NCI-H345 (cell line): ENCODE measurements around the gene CD40.
"Not testable (repeated sequence)": the region's sequence is repeated elsewhere in the genome, so short reads cannot be mapped to it uniquely, and the experiment has no call there.

Experiments used
- DNase-seq: peaks from one replicate; lab custom pipeline; 2025; lab: John Stamatoyannopoulos, UW

CD40 gene

DNA sequence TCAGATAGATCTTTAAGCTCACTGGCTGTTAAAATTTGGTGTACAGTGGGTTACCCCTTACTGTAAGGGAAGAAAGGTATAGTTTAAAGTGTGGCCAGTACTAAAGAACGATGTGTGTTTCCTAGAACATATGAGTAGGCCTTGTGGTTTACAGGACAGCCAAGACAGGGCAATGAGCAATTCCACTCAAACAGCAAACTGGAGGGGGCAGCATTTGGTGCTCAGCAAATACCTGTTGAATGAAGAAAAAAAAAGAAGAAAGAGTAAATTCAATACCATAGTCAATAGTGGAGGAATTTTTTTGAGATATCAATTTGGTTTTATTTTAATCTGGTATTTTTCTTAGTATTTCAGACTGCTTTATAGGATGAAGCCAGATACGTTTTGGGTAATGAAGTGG, 24.6 kb upstream of the CD40 start:
- no peak for DNase-seq

DNA sequence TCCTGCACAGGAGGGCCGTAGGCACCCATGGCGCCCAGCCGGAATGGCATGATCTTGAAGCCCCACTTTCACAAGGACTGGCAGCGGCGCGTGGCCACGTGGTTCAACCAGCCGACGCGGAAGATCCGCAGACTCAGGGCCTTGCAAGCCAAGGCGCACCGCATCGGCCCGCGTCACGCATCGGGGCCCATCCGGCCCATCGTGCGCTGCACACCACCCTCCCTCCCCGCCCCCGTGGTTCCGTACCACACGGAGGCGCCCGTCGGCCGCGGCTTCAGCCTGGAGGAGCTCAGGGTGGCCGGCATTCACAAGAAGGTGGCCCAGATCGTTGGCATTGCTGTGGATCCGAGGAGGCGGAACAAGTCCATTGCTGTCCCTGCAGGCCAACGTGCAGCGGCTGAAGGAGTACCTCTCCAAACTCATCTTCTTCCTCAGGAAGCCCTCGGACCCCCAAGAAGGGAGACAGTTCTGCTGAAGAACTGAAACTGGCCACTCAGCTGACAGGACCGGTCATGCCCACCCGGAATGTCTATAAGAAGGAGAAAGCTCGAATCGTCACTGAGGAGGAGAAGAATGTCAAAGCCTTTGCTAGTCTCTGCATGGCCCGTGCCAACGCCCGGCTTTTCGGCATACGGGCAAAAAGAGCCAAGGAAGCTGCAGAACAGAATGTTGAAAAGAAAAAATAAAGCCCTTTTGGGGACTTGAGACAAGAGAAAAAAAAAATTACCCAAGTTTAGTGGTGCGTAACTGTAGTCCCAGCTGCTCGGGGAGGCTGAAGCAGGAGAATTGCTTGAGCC, 18.4 kb upstream of the CD40 start:
- DNase-seq = no peak

- not testable (repeated sequence) for DNase-seq
These were observed 17.7 kb upstream of the CD40 start for GRCh38 chr20:46100444-46100843.

DNA sequence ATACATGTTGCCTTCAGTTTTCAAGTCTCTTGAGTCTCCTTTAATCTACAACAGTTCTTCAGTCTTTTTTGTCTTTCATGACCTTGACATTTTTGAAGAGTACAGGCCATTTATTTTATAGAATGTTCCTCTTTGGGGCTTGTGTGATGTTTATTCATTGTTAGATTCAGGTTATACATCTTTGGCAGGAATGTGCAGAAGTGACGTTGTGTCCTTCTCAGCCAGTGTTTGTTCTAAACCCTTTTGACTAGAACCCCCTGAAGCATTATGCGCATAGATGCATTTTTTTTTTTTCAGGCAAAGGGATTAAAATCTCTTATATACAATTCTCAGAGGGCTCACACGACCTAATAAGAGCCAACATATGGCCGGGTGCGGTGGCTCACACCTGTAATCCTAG, 17.1 kb upstream of the CD40 start:
- DNase-seq = no peak

- no peak for DNase-seq
These were observed 16.2 kb upstream of the CD40 start for GRCh38 chr20:46101957-46102356.

- DNase-seq = no peak
These were observed 15.2 kb upstream of the CD40 start for GRCh38 chr20:46102940-46103339.

GRCh38 chr20:46104262-46104661, 13.9 kb upstream of the CD40 start:
- DNase-seq = no peak

GRCh38 chr20:46107061-46107460, 11.1 kb upstream of the CD40 start:
- DNase-seq = no peak

GRCh38 chr20:46108435-46108841, 9.7 kb upstream of the CD40 start:
- DNase-seq = no peak

GRCh38 chr20:46108976-46109375, 9.1 kb upstream of the CD40 start:
- no peak for DNase-seq

GRCh38 chr20:46111028-46111835, 6.9 kb upstream of the CD40 start:
- no peak for DNase-seq

GRCh38 chr20:46111836-46112212, 6.3 kb upstream of the CD40 start:
- no peak for DNase-seq

- DNase-seq = no peak
These were observed 5.5 kb upstream of the CD40 start for GRCh38 chr20:46112430-46113112.

- no peak for DNase-seq
These were observed 5.0 kb upstream of the CD40 start for GRCh38 chr20:46113113-46113470.

DNA sequence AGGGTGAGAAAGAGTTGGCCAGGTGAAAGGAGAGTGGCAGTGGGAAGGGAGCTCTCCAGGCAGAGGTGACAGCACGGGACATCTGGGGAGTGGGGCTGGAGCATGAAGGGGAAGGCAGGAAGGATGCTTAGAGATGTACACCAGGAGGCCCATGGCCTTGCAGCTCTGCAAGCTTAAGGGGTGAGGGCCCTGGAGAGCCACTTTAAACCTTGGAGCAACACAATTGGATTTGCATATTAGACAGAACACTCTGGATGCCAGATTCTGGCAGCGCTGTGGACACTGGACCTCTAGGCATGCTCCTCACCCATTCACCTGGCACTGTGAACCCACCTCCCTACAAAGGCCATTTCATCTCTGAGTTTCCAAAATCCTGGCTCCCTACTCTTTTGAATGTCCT, 3.7 kb upstream of the CD40 start:
- no peak for DNase-seq

GRCh38 chr20:46118481-46119020, 437 bp downstream of the CD40 start:
- DNase-seq = no peak

DNA sequence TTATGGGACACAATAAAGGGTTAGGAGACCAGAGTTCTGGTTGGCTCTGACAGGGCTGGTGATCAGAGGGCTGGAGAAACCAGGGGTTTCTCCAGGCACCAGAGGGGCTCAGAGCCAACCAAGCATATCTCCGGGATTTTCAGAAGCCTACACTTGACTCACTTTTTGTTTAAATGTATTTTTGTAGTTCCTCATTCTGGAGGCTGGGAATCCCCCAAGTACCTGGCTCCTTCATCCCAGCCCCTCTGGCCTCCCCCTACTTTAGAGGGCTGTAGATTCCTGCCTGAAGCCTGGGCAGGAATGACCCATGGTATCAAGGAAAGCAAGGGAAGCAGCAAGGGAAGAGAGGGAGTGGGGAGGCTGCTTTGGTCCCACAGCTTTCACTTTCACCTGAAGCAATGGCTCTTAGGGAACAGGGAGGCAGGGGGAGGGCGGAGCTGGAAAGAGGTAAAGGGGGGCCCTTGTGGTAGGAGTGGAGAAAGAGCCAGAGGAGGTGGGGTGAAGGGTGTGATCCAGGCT, 973 bp downstream of the CD40 start:
- no peak for DNase-seq

DNA sequence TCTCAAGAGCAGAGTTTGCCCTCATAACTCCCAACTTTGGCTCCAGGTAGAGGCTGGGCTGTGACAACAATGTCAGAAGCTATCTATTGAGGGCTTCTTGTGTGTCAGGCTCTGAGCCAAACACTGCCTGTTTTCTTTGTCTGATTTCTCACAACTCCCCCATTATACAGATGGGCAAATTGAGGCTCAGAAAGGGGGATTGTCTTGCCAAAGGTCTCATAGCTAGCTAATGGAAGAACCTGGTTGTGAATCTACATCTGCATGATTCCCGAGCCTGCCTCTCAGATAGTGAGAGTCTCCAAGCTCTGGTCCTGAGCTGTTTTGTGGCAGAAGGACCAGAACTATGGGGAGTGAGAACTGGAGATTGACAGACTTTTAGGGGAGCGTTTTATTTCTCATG, 1.4 kb downstream of the CD40 start:
- no peak for DNase-seq

DNA sequence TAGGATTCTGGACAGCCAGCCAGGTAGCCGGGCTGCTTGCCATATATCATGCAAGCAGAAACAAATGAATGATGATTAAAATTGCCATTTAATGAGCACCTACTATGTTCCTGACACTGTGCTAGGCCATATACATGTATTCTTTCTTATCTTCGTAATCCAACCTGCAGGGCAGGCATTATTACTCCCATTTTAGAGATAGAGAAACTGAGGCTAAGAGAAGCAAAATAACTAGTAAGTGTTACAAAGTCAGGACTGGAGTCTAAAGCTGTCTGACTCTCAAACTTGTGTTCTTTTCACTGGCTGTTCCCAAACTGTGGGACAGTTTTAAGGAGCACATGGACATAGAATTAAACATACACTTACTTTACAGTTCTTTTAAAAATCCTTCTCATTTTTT, 2.0 kb downstream of the CD40 start:
- no peak for DNase-seq

DNA sequence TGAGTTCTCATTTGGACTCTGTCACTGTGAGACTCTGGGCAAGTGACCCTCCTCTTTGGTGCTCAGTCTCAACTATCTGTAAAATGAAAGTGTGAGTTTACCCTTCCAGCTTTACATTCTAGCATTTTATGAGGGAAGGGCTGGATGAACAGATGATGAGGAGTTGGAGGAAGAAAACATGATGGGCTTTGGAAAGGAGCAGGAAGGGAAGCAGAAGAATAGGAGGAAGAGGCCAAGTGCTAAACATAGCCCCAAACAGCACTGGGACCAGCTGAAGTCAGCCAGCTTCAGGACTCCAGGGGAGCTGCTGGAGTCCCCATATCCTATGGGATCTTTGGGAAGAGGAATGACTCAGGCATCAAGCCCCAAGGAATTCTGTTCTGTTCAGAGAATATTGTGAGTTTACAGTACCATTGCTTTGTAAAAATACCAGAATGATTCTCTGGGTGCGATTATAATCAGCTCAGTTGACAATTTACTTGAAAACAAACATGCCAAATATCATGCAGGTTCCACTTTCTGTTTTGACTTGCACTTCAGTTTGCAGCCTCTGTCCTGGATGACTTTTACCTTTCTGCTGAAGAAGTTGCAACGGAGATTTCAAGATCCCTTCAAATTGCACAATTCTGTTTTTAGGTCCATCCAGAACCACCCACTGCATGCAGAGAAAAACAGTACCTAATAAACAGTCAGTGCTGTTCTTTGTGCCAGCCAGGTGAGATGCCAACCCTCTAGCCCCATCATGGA, 3.2 kb downstream of the CD40 start:
- DNase-seq = no peak

DNA sequence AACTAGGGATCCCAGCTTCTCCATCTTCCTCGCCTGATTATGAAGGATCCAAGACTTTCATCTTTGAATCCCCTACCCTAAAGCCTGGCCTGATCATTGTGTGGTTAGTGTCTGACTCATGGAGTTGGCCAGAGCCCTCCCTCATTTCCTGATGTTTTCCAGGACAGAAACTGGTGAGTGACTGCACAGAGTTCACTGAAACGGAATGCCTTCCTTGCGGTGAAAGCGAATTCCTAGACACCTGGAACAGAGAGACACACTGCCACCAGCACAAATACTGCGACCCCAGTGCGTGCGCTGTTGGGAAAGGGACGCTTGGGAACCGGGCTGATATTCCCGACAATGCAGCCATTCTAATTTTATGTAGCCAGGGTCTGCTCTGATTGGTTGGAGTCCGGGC, 4.0 kb downstream of the CD40 start:
- no peak for DNase-seq
